Transverse colon (tissue), 4 donors: ENCODE measurements around the gene PREX1. TPM values are rescaled to one million over a fixed set of nuclear protein-coding genes. Genes with fewer than 3 reads are reported as not detected.

Source experiments
- DNase-seq: peaks from one replicate; pipeline ENCODE4 v3.0.0-alpha.2; 2019
- H3K27ac ChIP-seq, 4 donors: fragments of 200-600 bp; sonication (generic); 2 replicates each; pipeline ENCODE4 v1.5.1; 2016 to 2018; ENCODE audit warnings: inconsistent platforms in 4 of 4
- H3K27me3 ChIP-seq: fragments of 200-600 bp; sonication (generic); 2 replicates; pipeline ENCODE4 v1.5.1; 2017; ENCODE audit warnings: inconsistent platforms
- H3K36me3 ChIP-seq, 4 donors: fragments of 200-600 bp; sonication (generic); 2 replicates each; pipeline ENCODE4 v1.5.1; 2017 to 2019; ENCODE audit warnings: inconsistent platforms in 4 of 4
- H3K4me1 ChIP-seq, 4 donors: fragments of 200-600 bp; sonication (generic); 2 replicates each; pipeline ENCODE4 v1.5.1; 2017 to 2020; ENCODE audit warnings: inconsistent platforms in 4 of 4
- H3K4me3 ChIP-seq, 4 donors: fragments of 200-600 bp; sonication (generic); 1 replicate in 1 of 4; 2 replicates in 3 of 4; pipeline versions ENCODE4 v1.5.1 to v1.6.1; 2017 to 2019; ENCODE audit warnings: inconsistent platforms in 4 of 4
- H3K9me3 ChIP-seq, 2 donors: fragments of 200-600 bp; sonication (generic); 2 replicates each; pipeline ENCODE4 v1.5.1; 2017 to 2019; ENCODE audit warnings: inconsistent platforms in 2 of 2
- EP300 ChIP-seq: sonication (generic); formaldehyde crosslinking; IDR thresholded peaks from one replicate; pipeline ENCODE4 v1.6.1; 2017; ENCODE audit warnings: antibody characterized with exemption, low read depth
- POLR2A ChIP-seq: fragments of 450-650 bp; IDR thresholded peaks from one replicate; pipeline ENCODE4 v1.6.1; 2016; ENCODE audit warnings: antibody characterized with exemption, mild to moderate bottlenecking, moderate library complexity
- POLR2AphosphoS5 ChIP-seq, 3 donors: sonication (generic); formaldehyde crosslinking; IDR thresholded peaks; one replicate each; pipeline ENCODE4 v1.6.1; 2016; ENCODE audit warnings: antibody characterized with exemption in 3 of 3
- WGBS, 2 donors: methylation state at CpG; one replicate each; pipeline ENCODE4 v1.1.5; 2018; ENCODE audit warnings: low coverage in 1 of 2; 5-methylcytosine and 5-hydroxymethylcytosine counted together
- in situ Hi-C, 4 donors: fragments of 200-750 bp; cut with MboI; loops; one replicate each; pipeline versions ENCODE4 v1.15.0 to v1.15.1; 2017; ENCODE audit warnings: low sequenced_read_pairs in 3 of 4, low pct_ligation_motif_present in 1 of 4, low pct_unique_long_range_greater_than_20kb in 1 of 4
- intact Hi-C: fragments of 100-400 bp; cut with DNase I; formaldehyde crosslinking; loops from one replicate; pipeline ENCODE4 v1.15.1; 2023; ENCODE audit warnings: low total_unique reads
- total RNA-seq, 4 donors: library from RNA; depleted of rRNA; stranded (reverse); fragments of >200 nt; gene quantifications; one replicate each; pipeline ENCODE4 v1.1.0, GENCODE V29; 2016
- TF ChIP-seq, protein P1 (sequence below), 5 experiments: fragments of 200-600 bp in 3 of 5; fragments of 450-650 bp in 2 of 5; sonication (generic) in 3 of 5; IDR thresholded peaks; 1 replicate in 2 of 5; 2 replicates in 3 of 5; pipeline ENCODE4 v1.5.1; 2016 to 2017; ENCODE audit warnings: antibody characterized with exemption in 5 of 5, inconsistent platforms in 3 of 5, mild to moderate bottlenecking in 2 of 5, moderate library complexity in 1 of 5

PREX1 gene
- total RNA-seq, 4 donors from 2014 or later, result 10.9 to 29.9 (median 16.6) TPM

DNA sequence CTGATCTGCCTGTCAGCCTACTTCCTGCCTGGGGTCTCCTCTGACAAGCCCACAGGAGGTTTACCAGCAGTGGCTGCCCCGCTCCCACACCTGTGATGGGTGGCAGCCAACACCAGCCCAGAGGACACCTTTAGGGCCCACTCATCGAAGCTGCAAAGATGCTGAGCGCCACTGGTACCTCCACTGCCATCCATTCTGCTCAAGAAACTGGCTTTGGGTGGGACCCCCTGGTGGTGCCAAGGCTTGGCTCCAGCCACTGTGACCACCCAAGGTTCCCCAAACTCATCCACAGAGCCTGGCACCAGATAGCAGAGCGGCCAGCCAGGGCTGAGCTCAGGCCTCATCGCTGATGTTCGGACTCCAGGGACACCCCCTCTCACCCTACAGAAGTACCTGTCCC, 42.5 kb downstream of the PREX1 start:
- TF ChIP-seq EP300 (no peak), POLR2A (no peak), POLR2AphosphoS5 (IDR thresholded peaks at IDR 0.05) (no peak)
- TF ChIP-seq, protein P1, sequence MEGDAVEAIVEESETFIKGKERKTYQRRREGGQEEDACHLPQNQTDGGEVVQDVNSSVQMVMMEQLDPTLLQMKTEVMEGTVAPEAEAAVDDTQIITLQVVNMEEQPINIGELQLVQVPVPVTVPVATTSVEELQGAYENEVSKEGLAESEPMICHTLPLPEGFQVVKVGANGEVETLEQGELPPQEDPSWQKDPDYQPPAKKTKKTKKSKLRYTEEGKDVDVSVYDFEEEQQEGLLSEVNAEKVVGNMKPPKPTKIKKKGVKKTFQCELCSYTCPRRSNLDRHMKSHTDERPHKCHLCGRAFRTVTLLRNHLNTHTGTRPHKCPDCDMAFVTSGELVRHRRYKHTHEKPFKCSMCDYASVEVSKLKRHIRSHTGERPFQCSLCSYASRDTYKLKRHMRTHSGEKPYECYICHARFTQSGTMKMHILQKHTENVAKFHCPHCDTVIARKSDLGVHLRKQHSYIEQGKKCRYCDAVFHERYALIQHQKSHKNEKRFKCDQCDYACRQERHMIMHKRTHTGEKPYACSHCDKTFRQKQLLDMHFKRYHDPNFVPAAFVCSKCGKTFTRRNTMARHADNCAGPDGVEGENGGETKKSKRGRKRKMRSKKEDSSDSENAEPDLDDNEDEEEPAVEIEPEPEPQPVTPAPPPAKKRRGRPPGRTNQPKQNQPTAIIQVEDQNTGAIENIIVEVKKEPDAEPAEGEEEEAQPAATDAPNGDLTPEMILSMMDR (IDR thresholded peaks at IDR 0.05), result no peak
- WGBS, 2 donors, result 95% methylated on average over 6 of the region's 6 CpGs; no CpG with 5 or more reads in 1 of the 2 donors
- in situ Hi-C loops (no loop called here), intact Hi-C loops (no loop called here)
- Histone ChIP-seq H3K27me3 (no peaks in the 10 kb centered on the region), H3K4me1 (peaks cover 0 to 27% (median under 1%) of the 10 kb centered on the region in 4 donors), H3K4me3 (no peak overlapping the region), H3K9me3 (no peaks in the 10 kb centered on the region), H3K36me3 (no peaks in the 10 kb centered on the region), H3K27ac (no peak overlapping the region)
- no peak for DNase-seq

GRCh38 chr20:48784273-48784641, 43.5 kb downstream of the PREX1 start:
- in situ Hi-C loops, result no loop called here
- DNase-seq, result no peak
- peaks cover 0 to 4% of the 10 kb centered on the region in 2 donors for H3K9me3 ChIP-seq
- no peaks in the 10 kb centered on the region for H3K27me3 ChIP-seq
- H3K27ac ChIP-seq, result no peak overlapping the region
- TF ChIP-seq, protein P1 (IDR thresholded peaks at IDR 0.05), result no peak
- TF ChIP-seq POLR2AphosphoS5 (IDR thresholded peaks at IDR 0.05), result no peak
- TF ChIP-seq POLR2A, result no peak
- no peak for TF ChIP-seq EP300
- 69 to 78% methylated on average over 3 to 5 of the region's 5 CpGs for WGBS, 2 donors
- peaks cover 0 to 27% (median 0%) of the 10 kb centered on the region in 4 donors for H3K4me1 ChIP-seq
- H3K36me3 ChIP-seq, result no peaks in the 10 kb centered on the region
- intact Hi-C loops, result no loop called here
- H3K4me3 ChIP-seq, result no peak overlapping the region

- H3K27ac ChIP-seq, result no peak overlapping the region
- in situ Hi-C loops, result no loop called here
- DNase-seq, result no peak
Observed at GRCh38 chr20:48783533-48784272, 44.1 kb downstream of the PREX1 start.

DNA sequence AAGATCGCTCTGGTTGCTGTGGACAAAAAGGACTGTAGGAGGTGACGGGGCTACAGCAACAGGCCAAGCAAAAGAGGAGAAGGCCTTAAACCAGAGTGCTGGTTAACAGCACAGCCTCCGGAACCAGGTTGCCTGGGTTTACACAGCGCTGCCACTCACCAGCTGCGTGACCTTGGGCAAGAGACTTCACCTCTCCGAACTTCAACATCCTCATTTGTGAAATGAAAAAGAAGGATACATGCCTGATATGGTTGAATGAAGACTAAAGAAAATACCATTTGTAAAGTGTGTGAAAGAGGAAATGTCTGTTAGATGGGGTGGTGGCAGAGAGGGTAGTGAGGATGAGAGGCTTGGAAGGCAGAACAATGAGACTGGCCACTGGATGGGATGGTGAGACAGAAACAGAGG, 44.9 kb downstream of the PREX1 start:
- H3K4me3 ChIP-seq, result no peak overlapping the region
- peaks cover 0 to 5% of the 10 kb centered on the region in 2 donors for H3K9me3 ChIP-seq
- in situ Hi-C loops (no loop called here), intact Hi-C loops (no loop called here)
- H3K4me1 ChIP-seq, result peaks cover 0 to 22% (median 0%) of the 10 kb centered on the region in 4 donors
- no peaks in the 10 kb centered on the region for H3K36me3 ChIP-seq
- WGBS, 2 donors, result 83% methylated on average over 6 of the region's 6 CpGs; no CpG with 5 or more reads in 1 of the 2 donors
- H3K27ac ChIP-seq, result no peak overlapping the region
- TF ChIP-seq POLR2AphosphoS5 (IDR thresholded peaks at IDR 0.05), result no peak
- no peak for TF ChIP-seq EP300
- no peak for TF ChIP-seq POLR2A
- TF ChIP-seq, protein P1 (IDR thresholded peaks at IDR 0.05), result no peak
- H3K27me3 ChIP-seq, result no peaks in the 10 kb centered on the region
- DNase-seq, result no peak

More at GRCh38 chr20:48783533-48784272, 44.1 kb downstream of the PREX1 start:
- Histone ChIP-seq H3K4me1 (peaks cover 0 to 27% (median 0%) of the 10 kb centered on the region in 4 donors), H3K4me3 (no peak overlapping the region), H3K9me3 (peaks cover 0 to 5% of the 10 kb centered on the region in 2 donors), H3K36me3 (no peaks in the 10 kb centered on the region), H3K27me3 (no peaks in the 10 kb centered on the region)
- intact Hi-C loops, result no loop called here
- WGBS, 2 donors, result 42 to 58% methylated on average over 2 to 9 of the region's 9 CpGs
- no peak for TF ChIP-seq POLR2AphosphoS5 (IDR thresholded peaks at IDR 0.05)
- TF ChIP-seq EP300, result no peak
- no peak for TF ChIP-seq POLR2A
- TF ChIP-seq, protein P1 (IDR thresholded peaks at IDR 0.05), result no peak
